Spleen (tissue), 11 donors: ENCODE measurements around the gene CASP5. TPM values are rescaled to one million over a fixed set of nuclear protein-coding genes. Genes with fewer than 3 reads are reported as not detected.
"Not testable (repeated sequence)": the region's sequence is repeated elsewhere in the genome, so short reads cannot be mapped to it uniquely, and the experiment has no call there.

ENCODE experiments used
- DNase-seq: peaks from one replicate; pipeline ENCODE4 v3.0.0-alpha.2; 2020
- H3K27ac ChIP-seq, 8 donors: fragments of 200-600 bp; sonication (generic) in 7 of 8; 1 replicate in 4 of 8; 2 replicates in 4 of 8; pipeline versions ENCODE4 v1.5.0 to v1.8.0; 2016 to 2021; ENCODE audit warnings: inconsistent platforms in 4 of 8, mild to moderate bottlenecking in 4 of 8, moderate library complexity in 1 of 8
- H3K27me3 ChIP-seq, 7 donors: fragments of 200-600 bp; sonication (generic) in 6 of 7; replicated peaks in 1 of 7; 1 replicate in 4 of 7; 2 replicates in 3 of 7; pipeline versions ENCODE4 v1.5.0 to v1.8.0; 2016 to 2021; ENCODE audit warnings: inconsistent platforms in 3 of 7, mild to moderate bottlenecking in 1 of 7
- H3K36me3 ChIP-seq, 6 donors: fragments of 200-600 bp; sonication (generic) in 5 of 6; 1 replicate in 4 of 6; 2 replicates in 2 of 6; pipeline versions ENCODE4 v1.5.0 to v1.8.0; 2016 to 2021; ENCODE audit warnings: inconsistent platforms in 2 of 6
- H3K4me1 ChIP-seq, 6 donors: fragments of 200-600 bp; sonication (generic) in 5 of 6; 1 replicate in 3 of 6; 2 replicates in 3 of 6; pipeline versions ENCODE4 v1.5.0 to v1.8.0; 2016 to 2021; ENCODE audit warnings: inconsistent platforms in 3 of 6
- H3K4me3 ChIP-seq, 8 donors: fragments of 200-600 bp; sonication (generic) in 7 of 8; 1 replicate in 4 of 8; 2 replicates in 4 of 8; pipeline versions ENCODE4 v1.5.0 to v1.8.0; 2016 to 2021; ENCODE audit warnings: inconsistent platforms in 4 of 8, mild to moderate bottlenecking in 4 of 8, moderate library complexity in 2 of 8
- H3K9me3 ChIP-seq, 8 donors: fragments of 200-600 bp; sonication (generic) in 7 of 8; 1 replicate in 4 of 8; 2 replicates in 4 of 8; pipeline versions ENCODE4 v1.5.0 to v1.8.0; 2016 to 2021; ENCODE audit warnings: inconsistent platforms in 4 of 8
- POLR2A ChIP-seq, 3 donors: fragments of 450-650 bp; IDR thresholded peaks; one replicate each; pipeline ENCODE4 v1.5.1; 2017; ENCODE audit warnings: antibody characterized with exemption in 3 of 3, mild to moderate bottlenecking in 1 of 3
- POLR2AphosphoS5 ChIP-seq, 3 donors: sonication (generic); formaldehyde crosslinking; IDR thresholded peaks; one replicate each; pipeline ENCODE4 v1.5.1; 2017; ENCODE audit warnings: antibody characterized with exemption in 3 of 3
- WGBS, 5 donors: extraction: QIAGEN DNeasy Blood & Tissue Kit in 3 of 5; methylation state at CpG; one replicate each; pipeline versions ENCODE4 v1.1.5 to v1.1.7; 2013 to 2018; 5-methylcytosine and 5-hydroxymethylcytosine counted together
- intact Hi-C: fragments of 100-400 bp; cut with DNase I; formaldehyde crosslinking; loops from one replicate; pipeline ENCODE4 v1.15.0; 2023; ENCODE audit warnings: low total_unique reads
- polyA plus RNA-seq, 3 donors: library from polyadenylated mRNA; stranded (reverse); fragments of 200-250 nt; gene quantifications; one replicate each; pipeline ENCODE4 v1.2.1, GENCODE V29; 2013
- total RNA-seq, 7 donors: library from RNA; depleted of rRNA in 3 of 7; stranded (reverse); fragments of >200 nt in 3 of 7; fragmentation: NEBNext Ultra II Directional in 4 of 7; extraction: Animal tissue kit (Norgen Biotek cat#: 25700) in 4 of 7; gene quantifications; one replicate each; pipeline versions ENCODE4 v1.1.0 to v1.2.1, GENCODE V29; 2016 to 2021
- TF ChIP-seq, protein P1 (sequence below), 11 experiments: fragments of 200-600 bp in 7 of 11; fragments of 450-650 bp in 4 of 11; sonication (generic) in 4 of 11; IDR thresholded peaks in 8 of 11; conservative IDR thresholded peaks in 3 of 11; 1 replicate in 7 of 11; 2 replicates in 4 of 11; pipeline versions ENCODE4 v1.4.0 to v1.8.0; 2016 to 2021; ENCODE audit warnings: antibody characterized with exemption in 11 of 11, inconsistent platforms in 4 of 11, mild to moderate bottlenecking in 1 of 11
- donor health status: healthy with polysubstance abuse.
- donor health status: DM: no; HTN: no; CAD: no; lungs with moderate emphysema.
- donor health status: DM: no; HTN: no; CAD: no.
- donor health status: Bipolar disorder and iron deficiency.
- donor health status: healthy.
- donor health status: DM: no; HTN: no; CAD: no.
- donor health status: DM: yes; HTN: yes; CAD: no.

Gene CASP5
- total and polyA plus RNA-seq, 10 donors, result 1.4 to 12.5 (median 3.1) TPM

DNA sequence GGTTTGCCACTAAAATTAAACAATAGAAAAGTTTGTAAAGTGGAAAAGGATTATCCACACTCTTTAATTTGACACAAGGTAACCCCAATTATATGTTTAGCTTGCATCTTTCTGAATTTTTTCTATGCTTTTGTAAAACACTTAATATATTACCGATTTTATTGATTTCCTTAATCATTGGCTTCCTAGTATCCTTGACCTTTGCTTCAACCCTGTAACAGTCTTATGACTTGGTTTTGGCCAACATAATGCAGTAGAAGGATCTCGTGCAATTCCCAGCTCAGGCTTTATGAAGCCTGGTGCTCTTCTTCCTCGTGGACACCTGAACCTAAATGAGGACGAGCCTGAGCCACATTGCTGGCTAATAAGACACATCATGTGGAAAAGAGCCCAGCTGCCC is 31.0 kb downstream of the CASP5 start:
- H3K27ac ChIP-seq, result no peak overlapping the region
- intact Hi-C loops, result no loop called here
- 83 to 94% (median 91%) methylated on average over 4 of the region's 4 CpGs for WGBS, 5 donors
- no peaks in the 10 kb centered on the region for H3K4me1 ChIP-seq
- H3K36me3 ChIP-seq, result no peaks in the 10 kb centered on the region
- no peak for DNase-seq
- H3K4me3 ChIP-seq, result no peak overlapping the region
- H3K27me3 ChIP-seq, result no peaks in the 10 kb centered on the region
- H3K9me3 ChIP-seq, result peaks cover 0 to 12% (median 7%) of the 10 kb centered on the region in 8 donors
- no peak for TF ChIP-seq POLR2A (IDR thresholded peaks at IDR 0.05)
- TF ChIP-seq, protein P1, sequence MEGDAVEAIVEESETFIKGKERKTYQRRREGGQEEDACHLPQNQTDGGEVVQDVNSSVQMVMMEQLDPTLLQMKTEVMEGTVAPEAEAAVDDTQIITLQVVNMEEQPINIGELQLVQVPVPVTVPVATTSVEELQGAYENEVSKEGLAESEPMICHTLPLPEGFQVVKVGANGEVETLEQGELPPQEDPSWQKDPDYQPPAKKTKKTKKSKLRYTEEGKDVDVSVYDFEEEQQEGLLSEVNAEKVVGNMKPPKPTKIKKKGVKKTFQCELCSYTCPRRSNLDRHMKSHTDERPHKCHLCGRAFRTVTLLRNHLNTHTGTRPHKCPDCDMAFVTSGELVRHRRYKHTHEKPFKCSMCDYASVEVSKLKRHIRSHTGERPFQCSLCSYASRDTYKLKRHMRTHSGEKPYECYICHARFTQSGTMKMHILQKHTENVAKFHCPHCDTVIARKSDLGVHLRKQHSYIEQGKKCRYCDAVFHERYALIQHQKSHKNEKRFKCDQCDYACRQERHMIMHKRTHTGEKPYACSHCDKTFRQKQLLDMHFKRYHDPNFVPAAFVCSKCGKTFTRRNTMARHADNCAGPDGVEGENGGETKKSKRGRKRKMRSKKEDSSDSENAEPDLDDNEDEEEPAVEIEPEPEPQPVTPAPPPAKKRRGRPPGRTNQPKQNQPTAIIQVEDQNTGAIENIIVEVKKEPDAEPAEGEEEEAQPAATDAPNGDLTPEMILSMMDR (IDR thresholded peaks at IDR 0.05 in 8 of 11, conservative IDR thresholded peaks at IDR 0.05 in 3 of 11), result no peak
- TF ChIP-seq POLR2AphosphoS5 (IDR thresholded peaks at IDR 0.05), result no peak

DNA sequence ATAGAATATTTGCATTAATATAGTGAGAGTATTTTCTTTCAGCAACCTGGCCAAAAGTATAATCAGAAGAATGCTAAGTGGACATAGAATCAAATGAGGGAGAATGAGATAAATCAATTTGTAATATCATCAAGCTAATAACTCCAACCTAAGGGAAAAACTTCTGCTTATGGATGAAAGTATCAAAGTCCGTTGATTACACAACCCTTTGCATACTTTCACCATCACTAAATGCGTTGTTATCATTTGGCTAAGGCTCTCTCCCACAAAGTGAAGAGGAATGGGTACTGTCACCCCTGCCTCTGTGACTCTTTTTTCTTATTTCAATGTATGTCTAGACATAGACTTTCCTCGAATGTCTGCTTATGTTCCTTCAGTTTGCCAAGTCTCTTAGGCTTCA is 38.2 kb downstream of the CASP5 start:
- WGBS, 5 donors, result 64 to 87% (median 82%) methylated on average over 3 of the region's 3 CpGs
- Histone ChIP-seq H3K27me3 (no peaks in the 10 kb centered on the region), H3K36me3 (no peaks in the 10 kb centered on the region), H3K9me3 (peaks cover 0 to 12% (median 7%) of the 10 kb centered on the region in 8 donors), H3K27ac (no peak overlapping the region), H3K4me1 (no peaks in the 10 kb centered on the region), H3K4me3 (no peak overlapping the region)
- intact Hi-C loops, result no loop called here
- TF ChIP-seq, protein P1 (IDR thresholded peaks at IDR 0.05 in 8 of 11, conservative IDR thresholded peaks at IDR 0.05 in 3 of 11), result no peak
- TF ChIP-seq POLR2AphosphoS5 (IDR thresholded peaks at IDR 0.05) (no peak), POLR2A (IDR thresholded peaks at IDR 0.05) (no peak)
- no peak for DNase-seq

DNA sequence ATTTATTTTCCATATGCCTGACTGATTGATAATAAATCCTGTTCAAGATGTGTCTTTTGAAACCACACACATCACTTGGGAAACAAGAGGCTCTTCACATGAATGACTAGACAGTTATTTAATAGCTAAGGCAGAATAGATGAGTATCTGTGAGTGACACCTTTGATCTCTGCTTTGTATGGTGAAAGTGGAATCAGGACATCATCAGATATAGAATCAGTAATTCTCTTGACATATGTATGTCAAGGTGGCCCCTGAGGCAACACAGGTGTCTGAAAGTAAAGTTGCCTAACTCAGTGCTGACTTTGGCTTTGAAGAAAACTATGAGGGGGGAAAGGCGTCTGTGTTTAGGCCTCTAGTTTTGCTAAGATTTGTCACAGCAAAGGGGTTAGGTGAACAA is 43.1 kb downstream of the CASP5 start:
- no peak overlapping the region for H3K27ac ChIP-seq
- TF ChIP-seq POLR2A (IDR thresholded peaks at IDR 0.05) (no peak), POLR2AphosphoS5 (IDR thresholded peaks at IDR 0.05) (no peak)
- TF ChIP-seq, protein P1 (IDR thresholded peaks at IDR 0.05 in 8 of 11, conservative IDR thresholded peaks at IDR 0.05 in 3 of 11), result no peak
- H3K4me3 ChIP-seq, result no peak overlapping the region
- 84 to 96% (median 89%) methylated on average over 1 of the region's 1 CpG for WGBS, 5 donors
- H3K9me3 ChIP-seq, result peaks cover 0 to 7% (median 3%) of the 10 kb centered on the region in 8 donors
- DNase-seq, result no peak
- intact Hi-C loops, result no loop called here
- H3K4me1 ChIP-seq, result no peaks in the 10 kb centered on the region
- no peaks in the 10 kb centered on the region for H3K27me3 ChIP-seq
- no peaks in the 10 kb centered on the region for H3K36me3 ChIP-seq

DNA sequence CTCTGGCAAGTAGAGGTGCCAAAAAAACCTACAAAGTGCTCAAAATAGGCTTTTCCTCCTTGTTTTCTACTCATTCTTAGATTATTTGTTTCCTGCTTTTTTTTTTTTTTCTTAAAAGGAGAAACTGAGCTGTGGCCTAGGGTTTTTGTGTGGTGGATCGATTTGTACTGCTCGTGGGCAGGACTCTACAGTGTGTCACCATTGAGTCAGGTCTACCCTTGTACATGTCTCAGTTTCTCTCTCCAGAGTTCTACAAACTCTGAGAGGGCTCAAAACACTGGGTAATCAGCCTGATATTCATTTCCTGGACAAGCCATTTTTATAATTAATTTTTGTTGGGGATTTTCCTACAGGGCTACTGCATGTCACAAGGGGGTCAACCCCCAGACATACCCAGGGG is 49.4 kb downstream of the CASP5 start:
- no peaks in the 10 kb centered on the region for H3K27me3 ChIP-seq
- H3K4me1 ChIP-seq, result peaks cover 0 to 8% (median 7%) of the 10 kb centered on the region in 6 donors
- intact Hi-C loops, result no loop called here
- TF ChIP-seq, protein P1 (IDR thresholded peaks at IDR 0.05 in 8 of 11, conservative IDR thresholded peaks at IDR 0.05 in 3 of 11), result no peak
- TF ChIP-seq POLR2AphosphoS5 (IDR thresholded peaks at IDR 0.05), result no peak
- no peak for TF ChIP-seq POLR2A (IDR thresholded peaks at IDR 0.05)
- DNase-seq, result no peak
- no peak overlapping the region for H3K27ac ChIP-seq
- H3K4me3 ChIP-seq, result no peak overlapping the region
- H3K36me3 ChIP-seq, result no peaks in the 10 kb centered on the region
- 80 to 92% (median 81%) methylated on average over 2 of the region's 2 CpGs for WGBS, 5 donors
- peaks cover 0 to 32% (median 28%) of the 10 kb centered on the region in 8 donors for H3K9me3 ChIP-seq

DNA sequence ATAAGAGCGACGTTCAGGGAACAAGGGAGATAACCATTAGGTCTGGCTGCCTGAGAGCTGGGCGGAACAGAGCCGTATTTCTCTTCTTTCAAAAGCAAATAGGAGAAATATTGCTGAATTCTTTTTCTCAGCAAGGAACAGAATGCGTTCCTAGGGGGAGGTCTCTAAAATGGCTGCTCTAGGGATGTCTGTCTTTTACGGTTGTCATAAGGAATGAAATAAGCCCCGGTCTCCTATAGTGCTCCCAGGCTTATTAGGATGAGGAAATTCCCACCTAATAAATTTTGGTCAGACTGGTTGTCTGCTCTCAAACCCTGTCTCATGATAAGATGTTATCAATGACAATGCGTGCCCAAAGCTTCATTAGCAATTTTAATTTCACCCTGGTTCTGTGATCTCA is 50.0 kb downstream of the CASP5 start:
- H3K27me3 ChIP-seq, DNase-seq, intact Hi-C loops, H3K36me3 ChIP-seq, H3K4me3 ChIP-seq, H3K27ac ChIP-seq, H3K4me1 ChIP-seq: not testable (repeated sequence)
- 92 to 97% (median 96%) methylated on average over 8 of the region's 8 CpGs for WGBS, 5 donors
- H3K9me3 ChIP-seq, result peaks cover 0 to 32% (median 28%) of the 10 kb centered on the region in 8 donors
